HEK293 (cell line): ENCODE measurements around the gene RTRAF.
A peak's percentile ranks its signal among the peaks of the same experiment; 100 is the strongest.

Experiments
- CTCF ChIA-PET: fragments of 350-600 bp; formaldehyde crosslinking; extraction: SDS; loops from one replicate; lab custom pipeline; 2021; ENCODE audit warnings: antibody characterized with exemption; lab: Yijun Ruan, JAX
- POLR2A ChIA-PET: fragments of 300-600 bp; formaldehyde crosslinking; extraction: SDS; loops from one replicate; lab custom pipeline; 2020; ENCODE audit warnings: antibody characterized with exemption, inconsistent platforms; lab: Yijun Ruan, JAX
- H3K27ac ChIP-seq: fragments of 200-500 bp; sonication (Bioruptor generic); 2 replicates; pipeline ENCODE4 v1.5.1; 2014; ENCODE audit warnings: low read depth, low read length, control low read depth, inconsistent platforms; ENCODE audit errors: extremely low read depth
- H3K36me3 ChIP-seq, 2 experiments: fragments of 200-500 bp in 1 of 2; sonication (Bioruptor generic) in 1 of 2; 1 replicate in 1 of 2; 2 replicates in 1 of 2; pipeline ENCODE4 v1.5.1; 2014 to 2017; ENCODE audit warnings: inconsistent platforms in 2 of 2, low read length in 2 of 2; ENCODE audit not compliant: control insufficient read depth in 2 of 2, insufficient read depth in 1 of 2
- H3K4me1 ChIP-seq: fragments of 200-500 bp; sonication (Bioruptor generic); 2 replicates; pipeline ENCODE4 v1.5.1; 2014; ENCODE audit warnings: mild to moderate bottlenecking, low read length, inconsistent platforms; ENCODE audit not compliant: control insufficient read depth, insufficient read depth
- H3K4me3 ChIP-seq: 2 replicates; pipeline ENCODE4 v1.5.1; 2011; ENCODE audit warnings: low read depth, mild to moderate bottlenecking, control low read depth, low read length, moderate library complexity
- H3K9me3 ChIP-seq: fragments of 200-500 bp; sonication (Bioruptor generic); 2 replicates; pipeline ENCODE4 v1.5.1; 2014; ENCODE audit warnings: low read depth, low read length, inconsistent platforms; ENCODE audit not compliant: control insufficient read depth, insufficient read depth
- GLI4 ChIP-seq: fragments of 450-650 bp; formaldehyde crosslinking; IDR thresholded peaks from 2 replicates; pipeline ENCODE4 v1.5.1; 2016; ENCODE audit warnings: missing biosample characterization, missing genetic modification characterization
- GLIS1 ChIP-seq: fragments of 450-650 bp; formaldehyde crosslinking; IDR thresholded peaks from 2 replicates; pipeline ENCODE4 v1.5.1; 2016; ENCODE audit warnings: missing biosample characterization, missing genetic modification characterization
- HOXC10 ChIP-seq: sonication (generic); formaldehyde crosslinking; IDR thresholded peaks from 2 replicates; pipeline ENCODE4 v1.8.1; 2023; ENCODE audit warnings: mild to moderate bottlenecking, missing genetic modification reagents
- KLF7 ChIP-seq: fragments of 450-650 bp; formaldehyde crosslinking; IDR thresholded peaks from 2 replicates; pipeline ENCODE4 v1.5.1; 2016; ENCODE audit warnings: missing biosample characterization, missing genetic modification characterization, borderline replicate concordance
- MYNN ChIP-seq: fragments of 450-650 bp; formaldehyde crosslinking; IDR thresholded peaks from 2 replicates; pipeline ENCODE4 v1.5.1; 2016; ENCODE audit warnings: missing biosample characterization, missing genetic modification characterization, borderline replicate concordance
- OSR2 ChIP-seq: fragments of 450-650 bp; formaldehyde crosslinking; IDR thresholded peaks from 2 replicates; pipeline ENCODE4 v1.5.1; 2016; ENCODE audit warnings: missing biosample characterization, missing genetic modification characterization
- RBAK ChIP-seq: fragments of 450-650 bp; formaldehyde crosslinking; IDR thresholded peaks from 2 replicates; pipeline ENCODE4 v1.5.1; 2016; ENCODE audit warnings: missing biosample characterization, missing genetic modification characterization
- SCRT2 ChIP-seq: fragments of 450-650 bp; formaldehyde crosslinking; IDR thresholded peaks from 2 replicates; pipeline ENCODE4 v1.5.1; 2016; ENCODE audit warnings: missing biosample characterization, missing genetic modification characterization
- SP3 ChIP-seq: fragments of 450-650 bp; formaldehyde crosslinking; IDR thresholded peaks from 2 replicates; pipeline ENCODE4 v1.5.1; 2016; ENCODE audit warnings: missing biosample characterization, missing genetic modification characterization
- ZBTB26 ChIP-seq: fragments of 450-650 bp; formaldehyde crosslinking; optimal IDR thresholded peaks from 2 replicates; pipeline ENCODE3; 2016; ENCODE audit warnings: missing biosample characterization, mild to moderate bottlenecking, missing genetic modification characterization
- ZFHX2 ChIP-seq: fragments of 450-650 bp; formaldehyde crosslinking; conservative IDR thresholded peaks from 2 replicates; pipeline ENCODE4 v1.5.1; 2016; ENCODE audit warnings: missing biosample characterization, missing genetic modification characterization
- ZNF114 ChIP-seq: fragments of 450-650 bp; formaldehyde crosslinking; IDR thresholded peaks from 2 replicates; pipeline ENCODE4 v1.5.0; 2017; ENCODE audit warnings: missing biosample characterization, missing genetic modification characterization
- ZNF155 ChIP-seq: fragments of 450-650 bp; formaldehyde crosslinking; IDR thresholded peaks from 2 replicates; pipeline ENCODE4 v1.5.1; 2016; ENCODE audit warnings: missing biosample characterization, missing genetic modification characterization
- ZNF184 ChIP-seq: fragments of 450-650 bp; IDR thresholded peaks from 2 replicates; pipeline ENCODE4 v1.5.1; 2018; ENCODE audit warnings: missing biosample characterization, mild to moderate bottlenecking, missing genetic modification characterization
- ZNF202 ChIP-seq: fragments of 450-650 bp; formaldehyde crosslinking; IDR thresholded peaks from 2 replicates; pipeline ENCODE4 v1.5.1; 2016; ENCODE audit warnings: missing biosample characterization, missing genetic modification characterization, borderline replicate concordance
- ZNF416 ChIP-seq: fragments of 450-650 bp; formaldehyde crosslinking; IDR thresholded peaks from 2 replicates; pipeline ENCODE4 v1.5.1; 2016; ENCODE audit warnings: missing biosample characterization, missing genetic modification characterization
- ZNF514 ChIP-seq: fragments of 450-650 bp; formaldehyde crosslinking; IDR thresholded peaks from 2 replicates; pipeline ENCODE4 v1.5.1; 2016; ENCODE audit warnings: missing biosample characterization, missing genetic modification characterization
- ZNF530 ChIP-seq: fragments of 450-650 bp; formaldehyde crosslinking; IDR thresholded peaks from 2 replicates; pipeline ENCODE4 v1.5.1; 2016; ENCODE audit warnings: low read depth, missing biosample characterization, missing genetic modification characterization
- ZNF548 ChIP-seq: fragments of 450-650 bp; formaldehyde crosslinking; IDR thresholded peaks from 2 replicates; pipeline ENCODE4 v1.5.1; 2016; ENCODE audit warnings: missing biosample characterization, missing genetic modification characterization
- ZNF549 ChIP-seq: fragments of 450-650 bp; IDR thresholded peaks from 2 replicates; pipeline ENCODE4 v1.5.1; 2018; ENCODE audit warnings: missing biosample characterization, missing genetic modification characterization, mild to moderate bottlenecking, inconsistent platforms, moderate library complexity
- ZNF596 ChIP-seq: fragments of 450-650 bp; IDR thresholded peaks from 2 replicates; pipeline ENCODE4 v1.5.0; 2018; ENCODE audit warnings: missing biosample characterization, mild to moderate bottlenecking, missing genetic modification characterization, moderate library complexity
- ZNF626 ChIP-seq: fragments of 450-650 bp; sonication (Bioruptor Pico); formaldehyde crosslinking; IDR thresholded peaks from 2 replicates; pipeline ENCODE4 v1.5.1; 2018; ENCODE audit warnings: missing biosample characterization, missing genetic modification characterization, inconsistent platforms
- ZNF747 ChIP-seq: fragments of 450-650 bp; formaldehyde crosslinking; IDR thresholded peaks from 2 replicates; pipeline ENCODE4 v1.5.1; 2016; ENCODE audit warnings: missing biosample characterization, missing genetic modification characterization
- ZSCAN5A ChIP-seq: fragments of 450-650 bp; formaldehyde crosslinking; IDR thresholded peaks from 2 replicates; pipeline ENCODE4 v1.5.1; 2016; ENCODE audit warnings: missing biosample characterization, missing genetic modification characterization
- TF ChIP-seq, protein P1 (sequence below): fragments of 450-650 bp; formaldehyde crosslinking; IDR thresholded peaks from 2 replicates; pipeline ENCODE4 v1.5.1; 2016; ENCODE audit warnings: missing biosample characterization, missing genetic modification characterization

RTRAF gene

GRCh38 chr14:52012635-52013034 is 23.3 kb downstream of the RTRAF start:
- ChIA-PET CTCF (interaction anchor here (0.7 kb wide), 1 partner anchor 192 kb away, joined by 3 read pairs; no protein-coding TSS in a partner anchor), POLR2A (no interaction called here)
- no peaks in the 10 kb centered on the region for H3K4me1 ChIP-seq
- no peak overlapping the region for H3K27ac ChIP-seq
- no peaks in the 10 kb centered on the region for H3K9me3 ChIP-seq
- TF ChIP-seq ZNF416 (tag by site-specific recombination) (no peak), GLIS1 (peak; percentile 70), ZNF184 (tag by site-specific recombination) (no peak), ZNF514 (tag by site-specific recombination) (no peak)
- H3K36me3 ChIP-seq: peaks cover 27 to 46% of the 10 kb centered on the region in 2 experiments
- H3K4me3 ChIP-seq: no peak overlapping the region

- no peak for TF ChIP-seq ZNF416 (tag by site-specific recombination)
- no peak for TF ChIP-seq ZNF549
- no peak for TF ChIP-seq ZNF155
- no peak for TF ChIP-seq ZNF548
- 0 out of 2 replicates have a peak, but pooled peaks have one; percentile 12 for TF ChIP-seq SCRT2 (tag by site-specific recombination)
- no peak for TF ChIP-seq MYNN (tag by site-specific recombination)
- TF ChIP-seq ZNF202: no peak
- TF ChIP-seq ZNF184 (tag by site-specific recombination): no peak
- TF ChIP-seq ZSCAN5A (tag by site-specific recombination): no peak
- TF ChIP-seq, all 188 proteins: peak for 1
- Histone ChIP-seq H3K9me3 (no peaks in the 10 kb centered on the region), H3K4me3 (no peak overlapping the region), H3K4me1 (no peaks in the 10 kb centered on the region), H3K36me3 (peaks cover 17 to 38% of the 10 kb centered on the region in 2 experiments), H3K27ac (no peak overlapping the region)
- CTCF ChIA-PET: interaction anchor here (0.6 to 1.8 kb wide), 4 partner anchors 9 to 424 kb away, joined by 3 to 7 read pairs (median 4); no protein-coding TSS in a partner anchor
- POLR2A ChIA-PET: interaction anchor here (0.8 kb wide), 1 partner anchor 538 kb away, joined by 3 read pairs; the partner anchor contains the start of genes GPR137C and TXNDC16
These were observed 24.7 kb downstream of the RTRAF start for GRCh38 chr14:52013984-52014600.

GRCh38 chr14:52014601-52015267 is 25.4 kb downstream of the RTRAF start:
- POLR2A ChIA-PET: no interaction called here
- CTCF ChIA-PET: interaction anchor here (1.0 to 1.8 kb wide), 5 partner anchors 8 to 117 kb away, joined by 4 to 7 read pairs (median 5); no protein-coding TSS in a partner anchor
- TF ChIP-seq GLI4 (tag by site-specific recombination) (no peak), ZNF747 (tag by site-specific recombination) (no peak), ZNF114 (tag by site-specific recombination) (no peak), RBAK (no peak), HOXC10 (CRISPR knock-in tag) (no peak), ZNF530 (tag by site-specific recombination) (no peak), SP3 (tag by site-specific recombination) (no peak), ZNF626 (tag by site-specific recombination) (no peak), ZFHX2 (no peak), ZBTB26 (tag by site-specific recombination) (no peak), ZNF596 (no peak), OSR2 (tag by site-specific recombination) (no peak), KLF7 (tag by site-specific recombination) (no peak)
- TF ChIP-seq, protein P1, sequence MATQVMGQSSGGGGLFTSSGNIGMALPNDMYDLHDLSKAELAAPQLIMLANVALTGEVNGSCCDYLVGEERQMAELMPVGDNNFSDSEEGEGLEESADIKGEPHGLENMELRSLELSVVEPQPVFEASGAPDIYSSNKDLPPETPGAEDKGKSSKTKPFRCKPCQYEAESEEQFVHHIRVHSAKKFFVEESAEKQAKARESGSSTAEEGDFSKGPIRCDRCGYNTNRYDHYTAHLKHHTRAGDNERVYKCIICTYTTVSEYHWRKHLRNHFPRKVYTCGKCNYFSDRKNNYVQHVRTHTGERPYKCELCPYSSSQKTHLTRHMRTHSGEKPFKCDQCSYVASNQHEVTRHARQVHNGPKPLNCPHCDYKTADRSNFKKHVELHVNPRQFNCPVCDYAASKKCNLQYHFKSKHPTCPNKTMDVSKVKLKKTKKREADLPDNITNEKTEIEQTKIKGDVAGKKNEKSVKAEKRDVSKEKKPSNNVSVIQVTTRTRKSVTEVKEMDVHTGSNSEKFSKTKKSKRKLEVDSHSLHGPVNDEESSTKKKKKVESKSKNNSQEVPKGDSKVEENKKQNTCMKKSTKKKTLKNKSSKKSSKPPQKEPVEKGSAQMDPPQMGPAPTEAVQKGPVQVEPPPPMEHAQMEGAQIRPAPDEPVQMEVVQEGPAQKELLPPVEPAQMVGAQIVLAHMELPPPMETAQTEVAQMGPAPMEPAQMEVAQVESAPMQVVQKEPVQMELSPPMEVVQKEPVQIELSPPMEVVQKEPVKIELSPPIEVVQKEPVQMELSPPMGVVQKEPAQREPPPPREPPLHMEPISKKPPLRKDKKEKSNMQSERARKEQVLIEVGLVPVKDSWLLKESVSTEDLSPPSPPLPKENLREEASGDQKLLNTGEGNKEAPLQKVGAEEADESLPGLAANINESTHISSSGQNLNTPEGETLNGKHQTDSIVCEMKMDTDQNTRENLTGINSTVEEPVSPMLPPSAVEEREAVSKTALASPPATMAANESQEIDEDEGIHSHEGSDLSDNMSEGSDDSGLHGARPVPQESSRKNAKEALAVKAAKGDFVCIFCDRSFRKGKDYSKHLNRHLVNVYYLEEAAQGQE (tag by site-specific recombination): no peak

More at GRCh38 chr14:52014601-52015267, 25.4 kb downstream of the RTRAF start:
- Histone ChIP-seq H3K4me1 (no peaks in the 10 kb centered on the region), H3K4me3 (no peak overlapping the region), H3K27ac (no peak overlapping the region), H3K9me3 (no peaks in the 10 kb centered on the region), H3K36me3 (peaks cover 11 to 35% of the 10 kb centered on the region in 2 experiments; a peak in 2 of 3 replicates)
